ENCODE data around the gene SLC24A3.

SLC24A3 gene

GRCh38 chr20:19272976-19273654 is 60.7 kb downstream of the SLC24A3 start:
- no peak for DNase-seq

GRCh38 chr20:19274001-19274400 is 61.6 kb downstream of the SLC24A3 start:
- DNase-seq: no peak

GRCh38 chr20:19274412-19275015 is 62.1 kb downstream of the SLC24A3 start:
- no peak for DNase-seq

- DNase-seq: no peak
Measured at GRCh38 chr20:19275038-19275629, 62.7 kb downstream of the SLC24A3 start.

- no peak for DNase-seq
Measured at GRCh38 chr20:19275630-19276071, 63.2 kb downstream of the SLC24A3 start.

GRCh38 chr20:19277381-19277780 is 64.9 kb downstream of the SLC24A3 start:
- no peak for DNase-seq

GRCh38 chr20:19283490-19284025 is 71.1 kb downstream of the SLC24A3 start:
- DNase-seq: no peak

- DNase-seq: no peak
Measured at GRCh38 chr20:19284400-19285178, 72.1 kb downstream of the SLC24A3 start.

- no peak for DNase-seq
Measured at GRCh38 chr20:19285436-19285835, 73.0 kb downstream of the SLC24A3 start.

- no peak for DNase-seq
Measured at GRCh38 chr20:19288061-19288460, 75.6 kb downstream of the SLC24A3 start.

GRCh38 chr20:19288636-19289035 is 76.2 kb downstream of the SLC24A3 start:
- DNase-seq: no peak

GRCh38 chr20:19289451-19289850 is 77.0 kb downstream of the SLC24A3 start:
- DNase-seq: no peak

GRCh38 chr20:19291024-19291817 is 78.8 kb downstream of the SLC24A3 start:
- DNase-seq: no peak

- no peak for DNase-seq
Measured at GRCh38 chr20:19291818-19292132, 79.3 kb downstream of the SLC24A3 start.

GRCh38 chr20:19292254-19292653 is 79.8 kb downstream of the SLC24A3 start:
- no peak for DNase-seq

GRCh38 chr20:19295076-19295475 is 82.6 kb downstream of the SLC24A3 start:
- DNase-seq: no peak

- no peak for DNase-seq
Measured at GRCh38 chr20:19298652-19299051, 86.2 kb downstream of the SLC24A3 start.

- no peak for DNase-seq
Measured at GRCh38 chr20:19300395-19300794, 88.0 kb downstream of the SLC24A3 start.

GRCh38 chr20:19301142-19301541 is 88.7 kb downstream of the SLC24A3 start:
- no peak for DNase-seq

GRCh38 chr20:19301843-19302242 is 89.4 kb downstream of the SLC24A3 start:
- no peak for DNase-seq

- DNase-seq: no peak
Measured at GRCh38 chr20:19302714-19303113, 90.3 kb downstream of the SLC24A3 start.

GRCh38 chr20:19304389-19304788 is 91.9 kb downstream of the SLC24A3 start:
- DNase-seq: no peak
